ENCODE data around the gene ENGASE.
A peak's percentile ranks its signal among the peaks of the same experiment; 100 is the strongest.

The ENGASE gene

GRCh38 chr17:79045001-79045729, 29.5 kb upstream of the ENGASE start:
- FAIRE-seq (no peak), DNase-seq (ENCODE audit: insufficient read length, low spot score) (no peak)
- TF ChIP-seq CTCF (IDR thresholded peaks at IDR 0.05; ENCODE audit: insufficient read depth, missing control alignments) = no peak

DNA sequence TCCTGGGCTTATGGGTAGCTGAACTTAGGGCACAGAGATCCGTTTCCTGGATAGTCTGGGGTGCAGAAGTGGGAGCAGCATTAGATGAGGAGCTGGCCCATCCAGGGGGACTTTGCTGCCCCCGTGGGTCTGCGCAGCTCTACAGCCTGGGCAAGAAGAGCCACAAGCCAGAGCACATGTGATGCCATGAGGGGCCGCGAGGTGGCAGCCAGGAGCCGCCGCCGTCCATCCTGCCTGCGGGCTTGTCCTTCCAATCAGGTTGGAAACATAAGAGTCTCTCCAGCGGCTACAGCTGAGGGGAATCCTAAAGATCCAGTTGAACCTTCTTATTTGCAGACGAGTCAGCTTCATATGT, 28.8 kb upstream of the ENGASE start:
- TF ChIP-seq CTCF (IDR thresholded peaks at IDR 0.05; ENCODE audit: insufficient read depth, missing control alignments) = peak; percentile 96
- FAIRE-seq (no peak), DNase-seq (ENCODE audit: insufficient read length, low spot score) (peak; percentile 90)

DNA sequence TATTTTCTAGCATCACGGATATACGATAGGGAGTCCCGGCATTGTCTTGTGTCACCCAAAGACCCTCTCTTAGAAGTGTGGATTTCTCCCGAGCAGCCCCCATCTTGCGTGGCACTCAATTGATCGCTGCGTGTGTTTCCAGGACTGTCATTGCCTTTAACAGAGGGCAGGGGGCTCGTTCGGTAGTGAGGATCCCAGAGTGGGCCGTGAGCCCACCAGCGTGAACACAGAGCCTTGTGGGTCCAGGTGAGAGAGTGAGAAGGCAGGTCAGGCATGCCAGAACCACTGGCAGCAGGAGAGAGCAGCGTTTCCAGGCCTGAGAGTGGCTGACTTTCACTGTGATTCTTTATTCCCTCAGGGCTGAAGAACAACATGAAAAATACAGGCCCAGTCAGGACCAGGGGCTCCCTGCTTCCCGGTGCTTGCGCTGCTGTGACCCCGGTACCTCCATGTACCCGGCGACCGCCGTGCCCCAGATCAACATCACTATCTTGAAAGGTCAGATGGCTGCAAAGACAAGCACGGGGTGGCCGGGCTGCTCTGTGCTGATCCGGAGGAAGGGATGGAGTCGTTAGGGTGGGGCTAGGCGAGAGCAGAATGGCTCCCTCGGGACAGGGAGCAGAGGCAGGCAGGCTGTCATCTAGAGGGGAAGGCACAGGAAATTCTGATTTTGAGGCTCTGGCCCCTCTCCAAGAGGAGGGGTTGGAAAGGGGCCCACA, 28.3 kb upstream of the ENGASE start:
- FAIRE-seq (no peak), DNase-seq (ENCODE audit: insufficient read length, low spot score) (no peak)
- TF ChIP-seq CTCF (IDR thresholded peaks at IDR 0.05; ENCODE audit: insufficient read depth, missing control alignments) = no peak

DNA sequence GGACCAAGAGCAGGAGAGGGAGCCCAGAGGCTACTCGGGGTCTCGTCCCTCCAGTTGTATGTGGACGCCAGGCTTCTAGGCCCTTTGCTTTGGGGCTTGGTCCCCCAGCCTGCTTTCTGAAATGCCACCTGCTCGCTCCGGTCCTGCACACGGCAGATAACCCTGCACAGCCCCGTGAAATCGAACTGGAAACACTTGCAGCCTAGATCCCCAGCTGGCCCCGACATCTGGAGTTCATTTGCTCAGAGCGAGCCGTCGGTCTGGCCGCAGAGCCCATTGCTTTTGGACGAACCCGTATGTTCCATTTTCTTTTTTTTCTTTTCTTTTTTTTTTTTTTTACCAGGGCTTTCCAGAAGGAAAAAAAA, 27.7 kb upstream of the ENGASE start:
- FAIRE-seq (no peak), DNase-seq (ENCODE audit: insufficient read length, low spot score) (no peak)
- no peak for TF ChIP-seq CTCF (IDR thresholded peaks at IDR 0.05; ENCODE audit: insufficient read depth, missing control alignments)

GRCh38 chr17:79047291-79047920, 27.2 kb upstream of the ENGASE start:
- no peak for TF ChIP-seq CTCF (IDR thresholded peaks at IDR 0.05; ENCODE audit: insufficient read depth, missing control alignments)
- DNase-seq (ENCODE audit: insufficient read length, low spot score) = no peak
- FAIRE-seq = no peak

DNA sequence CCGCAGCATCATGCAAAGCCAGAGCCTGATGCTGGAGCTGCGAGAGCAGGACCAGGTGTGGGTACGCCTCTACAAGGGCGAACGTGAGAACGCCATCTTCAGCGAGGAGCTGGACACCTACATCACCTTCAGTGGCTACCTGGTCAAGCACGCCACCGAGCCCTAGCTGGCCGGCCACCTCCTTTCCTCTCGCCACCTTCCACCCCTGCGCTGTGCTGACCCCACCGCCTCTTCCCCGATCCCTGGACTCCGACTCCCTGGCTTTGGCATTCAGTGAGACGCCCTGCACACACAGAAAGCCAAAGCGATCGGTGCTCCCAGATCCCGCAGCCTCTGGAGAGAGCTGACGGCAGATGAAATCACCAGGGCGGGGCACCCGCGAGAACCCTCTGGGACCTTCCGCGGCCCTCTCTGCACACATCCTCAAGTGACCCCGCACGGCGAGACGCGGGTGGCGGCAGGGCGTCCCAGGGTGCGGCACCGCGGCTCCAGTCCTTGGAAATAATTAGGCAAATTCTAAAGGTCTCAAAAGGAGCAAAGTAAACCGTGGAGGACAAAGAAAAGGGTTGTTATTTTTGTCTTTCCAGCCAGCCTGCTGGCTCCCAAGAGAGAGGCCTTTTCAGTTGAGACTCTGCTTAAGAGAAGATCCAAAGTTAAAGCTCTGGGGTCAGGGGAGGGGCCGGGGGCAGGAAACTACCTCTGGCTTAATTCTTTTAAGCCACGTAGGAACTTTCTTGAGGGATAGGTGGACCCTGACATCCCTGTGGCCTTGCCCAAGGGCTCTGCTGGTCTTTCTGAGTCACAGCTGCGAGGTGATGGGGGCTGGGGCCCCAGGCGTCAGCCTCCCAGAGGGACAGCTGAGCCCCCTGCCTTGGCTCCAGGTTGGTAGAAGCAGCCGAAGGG, 26.4 kb upstream of the ENGASE start:
- no peak for FAIRE-seq
- no peak for TF ChIP-seq CTCF (IDR thresholded peaks at IDR 0.05; ENCODE audit: insufficient read depth, missing control alignments)
- no peak for DNase-seq (ENCODE audit: insufficient read length, low spot score)

All from D721Med (cell line).